COLO829 (cell line): ENCODE data around the gene SCAI.
"Not testable (repeated sequence)": the region's sequence is repeated elsewhere in the genome, so short reads cannot be mapped to it uniquely, and the experiment has no call there.

ENCODE experiments used
- DNase-seq: peaks from one replicate; pipeline ENCODE4 v3.0.0; 2012; ENCODE audit warnings: low spot score

The SCAI gene

GRCh38 chr9:125150349-125151245 is 7.3 kb upstream of the SCAI start:
- DNase-seq, result no peak

- no peak for DNase-seq
Observed at GRCh38 chr9:125147401-125147951, 4.1 kb upstream of the SCAI start.

- DNase-seq, result no peak
Observed at GRCh38 chr9:125146247-125146646, 2.9 kb upstream of the SCAI start.

- DNase-seq, result no peak
Observed at GRCh38 chr9:125145425-125145824, 2.1 kb upstream of the SCAI start.

- no peak for DNase-seq
Observed at GRCh38 chr9:125142560-125143376, 560 bp downstream of the SCAI start.

GRCh38 chr9:125141751-125142150 is 1.6 kb downstream of the SCAI start:
- DNase-seq, result no peak

GRCh38 chr9:125141251-125141650 is 2.1 kb downstream of the SCAI start:
- no peak for DNase-seq

- DNase-seq, result no peak
Observed at GRCh38 chr9:125140576-125140975, 2.8 kb downstream of the SCAI start.

- DNase-seq, result no peak
Observed at GRCh38 chr9:125137200-125137599, 6.1 kb downstream of the SCAI start.

- DNase-seq, result no peak
Observed at GRCh38 chr9:125134976-125135375, 8.4 kb downstream of the SCAI start.

GRCh38 chr9:125133403-125134329 is 9.7 kb downstream of the SCAI start:
- no peak for DNase-seq

- DNase-seq, result no peak
Observed at GRCh38 chr9:125131778-125132177, 11.6 kb downstream of the SCAI start.

GRCh38 chr9:125126019-125126746 is 17.1 kb downstream of the SCAI start:
- DNase-seq, result peak; percentile 66

- DNase-seq, result no peak
Observed at GRCh38 chr9:125125523-125125922, 17.8 kb downstream of the SCAI start.

GRCh38 chr9:125121146-125121545 is 22.2 kb downstream of the SCAI start:
- no peak for DNase-seq

- DNase-seq, result no peak
Observed at GRCh38 chr9:125119643-125120286, 23.6 kb downstream of the SCAI start.

GRCh38 chr9:125118696-125119095 is 24.6 kb downstream of the SCAI start:
- not testable (repeated sequence) for DNase-seq

- not testable (repeated sequence) for DNase-seq
Observed at GRCh38 chr9:125114503-125114902, 28.8 kb downstream of the SCAI start.

GRCh38 chr9:125110464-125110863 is 32.9 kb downstream of the SCAI start:
- DNase-seq, result no peak

GRCh38 chr9:125108541-125108940 is 34.8 kb downstream of the SCAI start:
- not testable (repeated sequence) for DNase-seq
